Suprapubic skin (tissue), 4 donors: ENCODE results near the gene SNX24. TPM values are rescaled to one million over a fixed set of nuclear protein-coding genes. Genes with fewer than 3 reads are reported as not detected.
A peak's percentile ranks its signal among the peaks of the same experiment; 100 is the strongest.

ENCODE experiments used
- DNase-seq, 2 donors: peaks; one replicate each; pipeline ENCODE4 v3.0.0-alpha.2; 2019; ENCODE audit warnings: low spot score in 2 of 2
- H3K27ac ChIP-seq: fragments of 200-600 bp; sonication (generic); one replicate; pipeline ENCODE4 v1.5.1; 2019
- H3K27me3 ChIP-seq: fragments of 200-600 bp; sonication (generic); one replicate; pipeline ENCODE4 v1.5.1; 2019
- H3K36me3 ChIP-seq: fragments of 200-600 bp; sonication (generic); one replicate; pipeline ENCODE4 v1.5.1; 2019
- H3K4me1 ChIP-seq: fragments of 200-600 bp; sonication (generic); one replicate; pipeline ENCODE4 v1.5.1; 2019
- H3K4me3 ChIP-seq: fragments of 200-600 bp; sonication (generic); one replicate; pipeline ENCODE4 v1.5.1; 2019; ENCODE audit warnings: mild to moderate bottlenecking
- H3K9me3 ChIP-seq: fragments of 200-600 bp; sonication (generic); one replicate; pipeline ENCODE4 v1.5.1; 2019
- CTCF ChIP-seq, 2 donors: fragments of 200-600 bp in 1 of 2; fragments of 450-650 bp in 1 of 2; sonication (generic) in 1 of 2; IDR thresholded peaks; one replicate each; pipeline ENCODE4 v1.5.1; 2016 to 2019; ENCODE audit warnings: antibody characterized with exemption in 2 of 2, mild to moderate bottlenecking in 1 of 2, moderate library complexity in 1 of 2
- EP300 ChIP-seq: sonication (generic); formaldehyde crosslinking; IDR thresholded peaks from one replicate; pipeline ENCODE4 v1.6.1; 2017; ENCODE audit warnings: antibody characterized with exemption
- POLR2A ChIP-seq, 2 donors: fragments of 450-650 bp; IDR thresholded peaks; one replicate each; pipeline ENCODE4 v1.6.1; 2017; ENCODE audit warnings: antibody characterized with exemption in 2 of 2, mild to moderate bottlenecking in 2 of 2, moderate library complexity in 2 of 2
- POLR2AphosphoS5 ChIP-seq, 3 donors: sonication (generic); formaldehyde crosslinking; IDR thresholded peaks; one replicate each; pipeline ENCODE4 v1.6.1; 2017; ENCODE audit warnings: antibody characterized with exemption in 3 of 3
- WGBS: methylation state at CpG from one replicate; pipeline ENCODE4 v1.1.5; 2018; 5-methylcytosine and 5-hydroxymethylcytosine counted together
- total RNA-seq, 4 donors: library from RNA; depleted of rRNA; stranded (reverse); fragments of >200 nt; gene quantifications; one replicate each; pipeline ENCODE4 v1.1.0, GENCODE V29; 2016

SNX24 gene, protein sequence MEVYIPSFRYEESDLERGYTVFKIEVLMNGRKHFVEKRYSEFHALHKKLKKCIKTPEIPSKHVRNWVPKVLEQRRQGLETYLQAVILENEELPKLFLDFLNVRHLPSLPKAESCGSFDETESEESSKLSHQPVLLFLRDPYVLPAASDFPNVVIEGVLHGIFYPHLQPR
- 10 to 100 TPM; 15.2 to 43.0 (median 25.3) TPM for total RNA-seq

GRCh38 chr5:122845229-122846050, at the start of gene SNX24:
Gene SNX24, plus strand, starts transcription at chr5:122845613. Its CDS starts 21 bp downstream, at chr5:122845634.
- H3K4me3 ChIP-seq, result peak within 1 kb of the TSS; percentile 94
- H3K27me3 ChIP-seq, result no peaks in the 10 kb centered on the region
- no peaks in the 10 kb centered on the region for H3K9me3 ChIP-seq
- H3K27ac ChIP-seq, result peak within 1 kb of the TSS; percentile 96
- under 1% methylated on average over 27 of the region's 92 CpGs for WGBS
- no peak for TF ChIP-seq EP300
- TF ChIP-seq POLR2AphosphoS5 (IDR thresholded peaks at IDR 0.05), result peak in 2 of 3 donors; percentile 16 to 34
- TF ChIP-seq POLR2A (IDR thresholded peaks at IDR 0.05), result peak in 1 of 2 donors; percentile 14
- TF ChIP-seq CTCF (IDR thresholded peaks at IDR 0.05), result no peak
- DNase-seq, result peak; percentile 86 to 89
- no peaks in the 10 kb centered on the region for H3K36me3 ChIP-seq
- H3K4me1 ChIP-seq, result peaks cover 38% of the 10 kb centered on the region

DNA sequence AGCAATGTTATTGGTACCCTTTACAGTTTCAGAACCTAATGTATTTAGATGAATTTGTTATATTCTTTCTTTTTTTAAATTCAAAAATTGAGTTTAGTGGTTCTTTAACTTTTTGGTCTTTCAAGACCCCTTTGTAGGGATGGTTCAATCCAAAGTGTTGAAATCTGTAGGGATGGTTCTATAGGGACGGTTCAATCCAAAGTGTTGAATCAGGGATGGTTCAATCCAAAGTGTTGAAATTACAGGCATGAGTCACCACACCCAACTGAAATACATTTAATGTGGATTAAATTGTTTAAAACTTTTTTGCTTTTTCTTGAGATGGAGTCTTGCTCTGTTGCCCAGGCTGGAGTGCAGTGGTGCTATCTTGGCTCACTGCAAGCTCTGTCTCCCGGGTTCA, 39.9 kb upstream of the SNX24 start:
- Histone ChIP-seq H3K4me3 (no peak overlapping the region), H3K27me3 (no peaks in the 10 kb centered on the region)

GRCh38 chr5:122810405-122810804, 35.0 kb upstream of the SNX24 start:
- no peaks in the 10 kb centered on the region for H3K9me3 ChIP-seq

More for the DNA sequence above, 39.9 kb upstream of the SNX24 start:
- no peak for TF ChIP-seq EP300
- TF ChIP-seq POLR2AphosphoS5 (IDR thresholded peaks at IDR 0.05), result no peak
- TF ChIP-seq CTCF (IDR thresholded peaks at IDR 0.05), result no peak
- TF ChIP-seq POLR2A (IDR thresholded peaks at IDR 0.05), result no peak
- peaks cover 65% of the 10 kb centered on the region for H3K36me3 ChIP-seq
- no peak for DNase-seq
- H3K9me3 ChIP-seq, result no peaks in the 10 kb centered on the region
- WGBS, result 95% methylated on average over 2 of the region's 2 CpGs
- no peak overlapping the region for H3K27ac ChIP-seq
- no peaks in the 10 kb centered on the region for H3K4me1 ChIP-seq

GRCh38 chr5:122815218-122815767, 30.1 kb upstream of the SNX24 start:
- Histone ChIP-seq H3K9me3 (no peaks in the 10 kb centered on the region), H3K4me3 (no peak overlapping the region), H3K27ac (no peak overlapping the region), H3K36me3 (peaks cover 27% of the 10 kb centered on the region), H3K4me1 (no peaks in the 10 kb centered on the region), H3K27me3 (no peaks in the 10 kb centered on the region)
- WGBS, result 96% methylated on average over 3 of the region's 3 CpGs
- no peak for TF ChIP-seq EP300
- TF ChIP-seq POLR2A (IDR thresholded peaks at IDR 0.05), result no peak
- no peak for TF ChIP-seq CTCF (IDR thresholded peaks at IDR 0.05)
- no peak for TF ChIP-seq POLR2AphosphoS5 (IDR thresholded peaks at IDR 0.05)
- DNase-seq, result no peak

More at GRCh38 chr5:122810405-122810804, 35.0 kb upstream of the SNX24 start:
- H3K4me1 ChIP-seq, result no peaks in the 10 kb centered on the region
- TF ChIP-seq POLR2AphosphoS5 (IDR thresholded peaks at IDR 0.05), result no peak
- TF ChIP-seq POLR2A (IDR thresholded peaks at IDR 0.05), result no peak
- no peak for TF ChIP-seq EP300
- no peak for TF ChIP-seq CTCF (IDR thresholded peaks at IDR 0.05)
- no peak overlapping the region for H3K27ac ChIP-seq
- no peak for DNase-seq
- H3K36me3 ChIP-seq, result peaks cover 31% of the 10 kb centered on the region
- no peaks in the 10 kb centered on the region for H3K27me3 ChIP-seq
- no peak overlapping the region for H3K4me3 ChIP-seq
- WGBS, result 78% methylated on average over 2 of the region's 2 CpGs

GRCh38 chr5:122816756-122817155, 28.7 kb upstream of the SNX24 start:
- H3K9me3 ChIP-seq, result no peaks in the 10 kb centered on the region
- 83% methylated on average over 5 of the region's 5 CpGs for WGBS
- H3K36me3 ChIP-seq, result peaks cover 35% of the 10 kb centered on the region
- no peak overlapping the region for H3K27ac ChIP-seq
- H3K4me1 ChIP-seq, result no peaks in the 10 kb centered on the region
- H3K4me3 ChIP-seq, result no peak overlapping the region
- no peaks in the 10 kb centered on the region for H3K27me3 ChIP-seq
- DNase-seq, result no peak
- TF ChIP-seq POLR2AphosphoS5 (IDR thresholded peaks at IDR 0.05) (no peak), EP300 (no peak), CTCF (IDR thresholded peaks at IDR 0.05) (no peak), POLR2A (IDR thresholded peaks at IDR 0.05) (no peak)
